Adrenal gland (tissue), 12 donors: ENCODE data around the gene C5AR1. TPM values are rescaled to one million over a fixed set of nuclear protein-coding genes. Genes with fewer than 3 reads are reported as not detected.

Experiments
- DNase-seq, 7 donors: peaks; one replicate each; pipeline ENCODE4 v3.0.0-alpha.2; 2019 to 2020
- H3K27ac ChIP-seq, 5 donors: fragments of 200-600 bp; sonication (generic) in 4 of 5; 1 replicate in 3 of 5; 2 replicates in 2 of 5; pipeline versions ENCODE4 v1.5.1 to v1.8.0; 2016 to 2020; ENCODE audit warnings: mild to moderate bottlenecking in 1 of 5
- H3K27me3 ChIP-seq: fragments of 200-600 bp; 2 replicates; pipeline ENCODE4 v1.8.0; 2021
- H3K36me3 ChIP-seq, 2 donors: fragments of 200-600 bp; replicated peaks in 1 of 2; 1 replicate in 1 of 2; 2 replicates in 1 of 2; pipeline versions ENCODE4 v1.5.1 to v1.8.0; 2018 to 2022
- H3K4me1 ChIP-seq, 2 donors: fragments of 200-600 bp; replicated peaks in 1 of 2; 1 replicate in 1 of 2; 2 replicates in 1 of 2; pipeline versions ENCODE4 v1.5.1 to v1.8.0; 2018 to 2021
- H3K4me3 ChIP-seq, 4 donors: fragments of 200-600 bp; sonication (generic) in 3 of 4; one replicate each; pipeline ENCODE4 v1.5.1; 2016 to 2018
- H3K9me3 ChIP-seq, 3 donors: fragments of 200-600 bp; sonication (generic) in 1 of 3; replicated peaks in 1 of 3; 1 replicate in 2 of 3; 2 replicates in 1 of 3; pipeline versions ENCODE4 v1.5.1 to v1.8.0; 2016 to 2021
- POLR2A ChIP-seq, 2 donors: fragments of 450-650 bp; IDR thresholded peaks; one replicate each; pipeline ENCODE4 v1.6.1; 2017; ENCODE audit warnings: antibody characterized with exemption in 2 of 2, mild to moderate bottlenecking in 2 of 2, moderate library complexity in 1 of 2
- WGBS, 4 donors: extraction: QIAGEN DNeasy Blood & Tissue Kit in 2 of 4; methylation state at CpG; one replicate each; pipeline versions ENCODE4 v1.1.5 to v1.1.7; 2013 to 2017; 5-methylcytosine and 5-hydroxymethylcytosine counted together
- intact Hi-C, 2 donors: fragments of 100-400 bp; cut with DNase I; formaldehyde crosslinking; loops; one replicate each; pipeline versions ENCODE4 v1.14.1 to v1.15.0; 2022 to 2023
- polyA plus RNA-seq, 3 donors: library from polyadenylated mRNA; stranded (reverse); fragments of 200-250 nt in 2 of 3; fragments of 350-450 nt in 1 of 3; fragmentation: Illumina TruSeq in 1 of 3; extraction: RNeasy Lipid Tissue Mini Kit (QIAGEN cat#74804) in 1 of 3; gene quantifications; one replicate each; pipeline ENCODE4 v1.2.3, GENCODE V29; 2013 to 2014
- total RNA-seq, 9 donors: library from RNA; depleted of rRNA in 4 of 9; stranded (reverse); fragments of >200 nt in 4 of 9; fragments of 120-200 nt in 1 of 9; fragmentation: NEBNext Ultra II Directional in 1 of 9; extraction: Animal tissue kit (Norgen Biotek cat#: 25700) in 1 of 9; gene quantifications; one replicate each; pipeline versions ENCODE4 v1.1.0 to v1.2.4, GENCODE V29; 2013 to 2023
- TF ChIP-seq, protein P1 (sequence below), 6 experiments: fragments of 450-650 bp in 4 of 6; fragments of 200-600 bp in 2 of 6; sonication (generic) in 1 of 6; IDR thresholded peaks; 1 replicate in 5 of 6; 2 replicates in 1 of 6; pipeline versions ENCODE4 v1.5.1 to v1.8.0; 2016 to 2021; ENCODE audit warnings: antibody characterized with exemption in 6 of 6, mild to moderate bottlenecking in 2 of 6, moderate library complexity in 1 of 6
- donor health status: healthy with polysubstance abuse.
- donor health status: Bipolar disorder and iron deficiency.
- donor health status: DM: yes; HTN: yes; CAD: no.
- donor health status: DM: no; HTN: no; CAD: no.
- donor health status: DM: no; HTN: no; CAD: no.
- donor health status: DM: yes; HTN: yes; CAD: no.

C5AR1 gene
- total and polyA plus RNA-seq, 12 donors, result 0.91 to 34.8 (median 14.6) TPM

DNA sequence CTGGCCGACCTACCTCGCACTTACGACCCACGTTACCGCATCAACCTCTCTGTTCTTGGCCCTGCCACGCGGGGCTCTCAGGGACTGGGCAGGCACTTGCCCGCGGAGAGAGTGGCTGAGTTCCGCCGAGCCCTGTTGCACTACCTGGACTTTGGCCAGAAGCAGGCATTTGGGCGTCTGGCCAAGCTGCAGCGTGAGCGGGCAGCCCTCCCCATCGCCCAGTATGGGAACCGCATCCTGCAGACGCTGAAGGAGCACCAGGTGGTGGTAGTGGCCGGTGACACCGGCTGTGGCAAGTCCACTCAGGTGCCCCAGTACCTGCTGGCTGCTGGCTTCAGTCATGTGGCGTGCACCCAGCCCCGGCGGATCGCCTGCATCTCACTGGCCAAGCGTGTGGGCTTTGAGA, 43.6 kb downstream of the C5AR1 start:
- H3K9me3 ChIP-seq, result no peaks in the 10 kb centered on the region
- TF ChIP-seq, protein P1, sequence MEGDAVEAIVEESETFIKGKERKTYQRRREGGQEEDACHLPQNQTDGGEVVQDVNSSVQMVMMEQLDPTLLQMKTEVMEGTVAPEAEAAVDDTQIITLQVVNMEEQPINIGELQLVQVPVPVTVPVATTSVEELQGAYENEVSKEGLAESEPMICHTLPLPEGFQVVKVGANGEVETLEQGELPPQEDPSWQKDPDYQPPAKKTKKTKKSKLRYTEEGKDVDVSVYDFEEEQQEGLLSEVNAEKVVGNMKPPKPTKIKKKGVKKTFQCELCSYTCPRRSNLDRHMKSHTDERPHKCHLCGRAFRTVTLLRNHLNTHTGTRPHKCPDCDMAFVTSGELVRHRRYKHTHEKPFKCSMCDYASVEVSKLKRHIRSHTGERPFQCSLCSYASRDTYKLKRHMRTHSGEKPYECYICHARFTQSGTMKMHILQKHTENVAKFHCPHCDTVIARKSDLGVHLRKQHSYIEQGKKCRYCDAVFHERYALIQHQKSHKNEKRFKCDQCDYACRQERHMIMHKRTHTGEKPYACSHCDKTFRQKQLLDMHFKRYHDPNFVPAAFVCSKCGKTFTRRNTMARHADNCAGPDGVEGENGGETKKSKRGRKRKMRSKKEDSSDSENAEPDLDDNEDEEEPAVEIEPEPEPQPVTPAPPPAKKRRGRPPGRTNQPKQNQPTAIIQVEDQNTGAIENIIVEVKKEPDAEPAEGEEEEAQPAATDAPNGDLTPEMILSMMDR (IDR thresholded peaks at IDR 0.05), result no peak
- TF ChIP-seq POLR2A (IDR thresholded peaks at IDR 0.05), result no peak
- H3K4me3 ChIP-seq, result no peak overlapping the region
- no peak overlapping the region for H3K27ac ChIP-seq
- no peak for DNase-seq
- peaks cover 0 to 58% of the 10 kb centered on the region in 2 donors for H3K36me3 ChIP-seq
- WGBS, 4 donors, result 81 to 90% (median 82%) methylated on average over 10 to 24 of the region's 24 CpGs
- H3K4me1 ChIP-seq, result peaks cover 8 to 16% of the 10 kb centered on the region in 2 donors
- H3K27me3 ChIP-seq, result no peaks in the 10 kb centered on the region
- intact Hi-C loops, result no loop called here

DNA sequence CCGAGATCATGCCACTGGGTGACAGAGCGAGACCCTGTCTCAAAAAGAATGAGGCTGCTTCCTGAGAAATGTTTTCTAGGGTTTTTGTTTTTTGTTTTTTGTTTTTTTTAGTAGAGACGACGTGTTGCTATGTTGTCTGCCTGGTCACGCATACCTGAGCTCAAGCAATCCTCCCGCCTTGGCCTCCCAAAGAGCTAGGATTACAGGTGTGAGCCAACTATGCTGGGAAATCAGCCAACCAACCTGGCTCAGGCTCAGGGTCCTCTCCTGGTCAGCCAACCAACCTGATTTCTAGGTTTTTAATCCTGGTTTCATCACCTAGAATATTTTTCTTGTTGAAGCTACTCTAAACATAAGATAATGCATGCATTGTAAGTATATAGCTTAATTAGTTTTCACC, 47.2 kb downstream of the C5AR1 start:
- intact Hi-C loops, result no loop called here
- H3K4me1 ChIP-seq, result no peaks in the 10 kb centered on the region

GRCh38 chr19:47357788-47358680, 48.4 kb downstream of the C5AR1 start:
- WGBS, 4 donors, result 93 to 96% (median 95%) methylated on average over 15 to 28 of the region's 28 CpGs
- no peak for DNase-seq
- Histone ChIP-seq H3K27me3 (no peaks in the 10 kb centered on the region), H3K9me3 (no peaks in the 10 kb centered on the region), H3K4me3 (no peak overlapping the region), H3K4me1 (no peaks in the 10 kb centered on the region), H3K36me3 (peaks cover 0 to 98% of the 10 kb centered on the region in 2 donors), H3K27ac (no peak overlapping the region)
- intact Hi-C loops, result no loop called here
- TF ChIP-seq, protein P1 (IDR thresholded peaks at IDR 0.05), result no peak
- TF ChIP-seq POLR2A (IDR thresholded peaks at IDR 0.05), result no peak

More for the DNA sequence above, 47.2 kb downstream of the C5AR1 start:
- H3K27ac ChIP-seq, result no peak overlapping the region
- WGBS, 4 donors, result 94 to 99% (median 98%) methylated on average over 6 of the region's 6 CpGs
- TF ChIP-seq, protein P1 (IDR thresholded peaks at IDR 0.05), result no peak
- no peak for TF ChIP-seq POLR2A (IDR thresholded peaks at IDR 0.05)
- no peak overlapping the region for H3K4me3 ChIP-seq
- peaks cover 0 to 91% of the 10 kb centered on the region in 2 donors for H3K36me3 ChIP-seq
- H3K9me3 ChIP-seq, result no peaks in the 10 kb centered on the region
- no peaks in the 10 kb centered on the region for H3K27me3 ChIP-seq
- no peak for DNase-seq

DNA sequence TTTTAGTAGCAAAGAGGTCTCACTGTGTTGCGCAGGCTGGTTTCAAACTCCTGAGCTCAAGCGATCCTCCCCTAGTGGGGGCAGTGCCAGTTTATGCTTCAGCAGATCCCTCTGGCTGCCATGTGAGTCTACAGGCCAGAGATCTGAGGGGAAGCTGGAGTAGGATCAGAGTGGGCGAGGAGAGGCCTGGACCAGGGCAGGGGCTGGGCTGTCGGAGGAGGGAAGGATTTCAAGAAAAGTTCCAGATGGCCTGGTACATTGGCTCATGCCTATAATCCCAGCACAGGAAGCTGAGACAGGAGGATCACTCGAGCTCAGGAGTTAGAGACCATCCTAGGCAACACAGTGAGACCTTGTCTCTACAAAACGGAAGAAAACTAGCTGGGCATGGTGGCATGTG, 49.3 kb downstream of the C5AR1 start:
- Histone ChIP-seq H3K4me1 (no peaks in the 10 kb centered on the region), H3K36me3 (peaks cover 0 to 98% of the 10 kb centered on the region in 2 donors), H3K4me3 (no peak overlapping the region), H3K27me3 (no peaks in the 10 kb centered on the region), H3K27ac (no peak overlapping the region), H3K9me3 (no peaks in the 10 kb centered on the region)
- 85 to 95% (median 92%) methylated on average over 4 to 6 of the region's 6 CpGs for WGBS, 4 donors
- no peak for DNase-seq
- TF ChIP-seq, protein P1 (IDR thresholded peaks at IDR 0.05), result no peak
- TF ChIP-seq POLR2A (IDR thresholded peaks at IDR 0.05), result no peak
- intact Hi-C loops, result no loop called here
